ENCODE measurements around the gene SPATA16. TPM values are rescaled to one million over a fixed set of nuclear protein-coding genes. Genes with fewer than 3 reads are reported as not detected.

Gene SPATA16
- polyA plus RNA-seq, 3 donors from 2014 or later = not detected

DNA sequence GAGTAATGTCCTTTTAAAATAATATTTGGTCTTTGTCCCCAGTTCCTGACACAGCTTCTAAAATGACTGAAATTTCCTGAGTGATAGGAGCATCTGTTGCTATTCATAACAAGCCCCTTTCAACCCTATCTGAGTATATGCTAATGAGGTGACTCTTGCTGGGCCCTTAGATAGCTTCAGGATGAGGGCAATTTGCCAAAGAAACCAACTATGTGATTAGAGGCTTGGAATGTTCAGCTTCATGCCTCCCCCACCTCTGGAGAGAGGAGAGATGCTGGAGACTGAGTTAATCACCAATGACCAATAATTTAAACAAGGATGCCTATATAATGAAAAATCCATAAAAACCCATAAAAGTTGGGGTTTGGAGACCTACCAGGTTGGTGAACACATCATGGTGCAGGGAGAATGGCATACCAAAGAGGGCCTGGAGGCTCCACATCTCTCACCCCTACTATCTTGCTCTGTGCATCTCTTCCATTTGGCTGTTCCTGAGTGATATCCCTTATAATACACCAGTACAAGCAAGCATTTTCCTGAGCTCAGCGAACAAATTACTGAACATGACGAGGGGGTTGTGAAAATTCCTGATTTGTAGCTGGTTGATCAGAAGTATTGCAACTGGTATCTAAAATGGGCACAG is 201.3 kb downstream of the SPATA16 start:
- Mint-ChIP-seq H3K27me3 (ENCODE audit: low read depth in 3 of 3) (peaks cover 2 to 4% (median 2%) of the 10 kb centered on the region in 3 donors), H3K4me1 (no peaks in the 10 kb centered on the region), H3K27ac (no peak overlapping the region), H3K4me3 (no peak overlapping the region), H3K36me3 (no peaks in the 10 kb centered on the region), H3K9me3 (peaks cover 0 to 9% (median 0%) of the 10 kb centered on the region in 6 donors)
- no peak for DNase-seq

DNA sequence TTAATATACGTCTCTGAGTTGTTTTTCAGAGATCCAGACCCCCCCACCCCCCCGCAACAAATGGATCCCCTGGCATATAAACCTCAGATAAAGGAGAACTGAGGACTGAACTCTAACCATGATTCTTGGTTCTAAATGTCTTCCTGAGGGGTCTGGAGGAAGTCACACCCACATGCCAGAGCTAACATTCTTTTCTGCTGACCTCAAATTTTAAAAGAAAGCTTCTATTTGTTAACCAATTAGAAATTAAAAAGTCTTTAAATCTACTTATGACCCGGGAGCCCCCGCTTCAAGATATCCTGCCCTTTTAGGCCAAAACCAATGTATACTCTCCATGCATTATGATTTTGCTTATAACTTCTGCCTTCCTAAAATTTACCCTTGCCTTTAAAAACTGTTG is 202.2 kb downstream of the SPATA16 start:
- no peak overlapping the region for H3K4me3 Mint-ChIP-seq
- no peaks in the 10 kb centered on the region for H3K4me1 Mint-ChIP-seq
- H3K9me3 Mint-ChIP-seq = peaks cover 0 to 9% (median 0%) of the 10 kb centered on the region in 6 donors
- H3K27me3 Mint-ChIP-seq (ENCODE audit: low read depth in 3 of 3) = peaks cover 0 to 4% (median 2%) of the 10 kb centered on the region in 3 donors
- no peak for DNase-seq
- no peak overlapping the region for H3K27ac Mint-ChIP-seq
- no peaks in the 10 kb centered on the region for H3K36me3 Mint-ChIP-seq

DNA sequence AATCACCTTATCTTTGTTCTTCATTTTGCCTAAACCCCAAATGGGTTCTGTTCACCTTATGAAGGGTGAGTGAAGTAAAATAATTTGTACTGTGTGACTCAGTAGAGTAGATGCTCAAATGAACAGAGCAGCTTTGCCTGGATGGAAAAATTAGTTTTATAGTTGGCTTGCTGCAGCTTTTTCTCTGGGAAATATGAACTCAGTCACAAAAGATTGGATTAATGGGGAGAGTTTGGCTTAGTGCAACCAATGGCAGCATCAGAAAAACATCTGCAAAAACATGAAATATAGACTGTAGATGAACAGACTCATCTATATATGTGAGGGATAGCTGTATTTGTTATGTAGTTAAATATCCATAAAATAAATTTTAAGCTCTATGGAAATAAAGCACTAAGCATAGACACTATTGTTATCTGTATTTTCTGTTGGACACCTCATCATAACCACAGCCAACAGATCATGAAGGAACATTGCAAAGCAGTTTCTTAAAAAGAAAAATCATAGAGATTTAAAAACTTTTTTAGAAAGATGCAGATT is 209.2 kb downstream of the SPATA16 start:
- H3K4me1 Mint-ChIP-seq = no peaks in the 10 kb centered on the region
- no peak overlapping the region for H3K4me3 Mint-ChIP-seq
- no peak overlapping the region for H3K27ac Mint-ChIP-seq
- peaks cover 0 to 4% (median 2%) of the 10 kb centered on the region in 3 donors for H3K27me3 Mint-ChIP-seq (ENCODE audit: low read depth in 3 of 3)
- no peak for DNase-seq
- H3K9me3 Mint-ChIP-seq = peaks cover 0 to 7% (median 0%) of the 10 kb centered on the region in 6 donors
- H3K36me3 Mint-ChIP-seq = no peaks in the 10 kb centered on the region

DNA sequence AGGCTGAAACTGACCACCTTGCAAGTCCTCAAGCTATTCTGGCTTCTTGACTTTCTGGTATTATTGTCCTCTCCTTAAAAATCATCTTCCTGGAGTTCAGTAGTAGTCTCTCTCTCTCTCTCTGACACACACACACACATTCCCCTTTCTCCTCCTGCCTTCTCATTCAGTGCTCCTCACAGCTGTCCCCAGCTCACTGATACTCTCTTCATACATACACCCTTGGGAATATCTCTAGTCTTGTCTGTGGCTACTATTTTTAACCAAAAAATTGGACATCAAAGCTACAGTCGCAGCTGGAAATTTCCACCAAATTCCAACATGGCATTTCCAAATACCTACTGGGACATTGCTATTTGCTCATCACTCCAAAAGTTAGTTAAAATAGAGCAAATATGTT is 211.6 kb downstream of the SPATA16 start:
- H3K27ac Mint-ChIP-seq = no peak overlapping the region
- H3K36me3 Mint-ChIP-seq = no peaks in the 10 kb centered on the region
- H3K4me3 Mint-ChIP-seq = no peak overlapping the region
- peaks cover 0 to 8% (median 2%) of the 10 kb centered on the region in 3 donors for H3K27me3 Mint-ChIP-seq (ENCODE audit: low read depth in 3 of 3)
- H3K9me3 Mint-ChIP-seq = peaks cover 0 to 4% (median 0%) of the 10 kb centered on the region in 6 donors
- DNase-seq = no peak
- H3K4me1 Mint-ChIP-seq = no peaks in the 10 kb centered on the region

DNA sequence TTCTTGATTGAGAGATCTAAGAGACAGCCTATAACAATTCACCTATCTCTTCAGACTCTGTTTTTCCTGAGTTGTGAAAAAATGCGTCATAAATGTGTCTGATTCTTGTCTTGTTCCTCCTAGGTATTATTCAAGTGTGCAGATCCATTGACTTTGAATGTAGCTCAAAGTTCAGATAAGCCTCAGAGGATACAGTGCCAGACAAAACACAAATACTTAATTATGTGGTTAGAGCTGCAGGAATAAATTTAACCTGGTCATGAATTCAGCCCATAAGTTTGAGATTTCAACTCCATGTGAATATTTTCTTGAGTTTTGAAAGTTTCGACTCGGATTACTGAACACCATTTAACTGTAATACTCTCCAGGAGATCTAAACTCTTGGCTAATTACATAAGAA is 216.5 kb downstream of the SPATA16 start:
- H3K4me3 Mint-ChIP-seq = no peak overlapping the region
- peaks cover 0 to 4% (median 0%) of the 10 kb centered on the region in 6 donors for H3K9me3 Mint-ChIP-seq
- H3K27ac Mint-ChIP-seq = no peak overlapping the region
- H3K36me3 Mint-ChIP-seq = no peaks in the 10 kb centered on the region
- no peaks in the 10 kb centered on the region for H3K4me1 Mint-ChIP-seq
- H3K27me3 Mint-ChIP-seq (ENCODE audit: low read depth in 3 of 3) = peaks cover 0 to 6% (median 0%) of the 10 kb centered on the region in 3 donors
- DNase-seq = no peak

DNA sequence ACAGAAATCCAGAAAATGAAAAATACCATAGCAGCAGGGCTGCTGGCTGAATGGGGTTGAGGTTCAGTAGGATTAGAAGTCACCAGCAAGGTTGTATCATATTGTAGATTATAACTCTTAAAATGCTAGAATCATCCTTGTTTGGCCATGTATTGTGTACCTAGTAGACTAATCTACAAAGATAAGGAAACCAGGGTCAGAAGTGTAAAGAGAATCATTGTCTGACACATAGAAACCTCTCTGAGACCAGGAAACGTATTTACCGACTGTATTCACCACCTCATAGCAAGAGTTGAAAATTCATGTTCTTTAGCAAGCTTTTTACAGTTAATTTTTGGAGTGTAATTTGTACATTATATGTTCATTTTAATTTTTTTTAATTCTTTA is 221.7 kb downstream of the SPATA16 start:
- H3K4me1 Mint-ChIP-seq = no peaks in the 10 kb centered on the region
- no peaks in the 10 kb centered on the region for H3K9me3 Mint-ChIP-seq
- H3K27ac Mint-ChIP-seq = no peak overlapping the region
- no peaks in the 10 kb centered on the region for H3K27me3 Mint-ChIP-seq (ENCODE audit: low read depth in 3 of 3)
- H3K4me3 Mint-ChIP-seq = no peak overlapping the region
- no peak for DNase-seq
- no peaks in the 10 kb centered on the region for H3K36me3 Mint-ChIP-seq

DNA sequence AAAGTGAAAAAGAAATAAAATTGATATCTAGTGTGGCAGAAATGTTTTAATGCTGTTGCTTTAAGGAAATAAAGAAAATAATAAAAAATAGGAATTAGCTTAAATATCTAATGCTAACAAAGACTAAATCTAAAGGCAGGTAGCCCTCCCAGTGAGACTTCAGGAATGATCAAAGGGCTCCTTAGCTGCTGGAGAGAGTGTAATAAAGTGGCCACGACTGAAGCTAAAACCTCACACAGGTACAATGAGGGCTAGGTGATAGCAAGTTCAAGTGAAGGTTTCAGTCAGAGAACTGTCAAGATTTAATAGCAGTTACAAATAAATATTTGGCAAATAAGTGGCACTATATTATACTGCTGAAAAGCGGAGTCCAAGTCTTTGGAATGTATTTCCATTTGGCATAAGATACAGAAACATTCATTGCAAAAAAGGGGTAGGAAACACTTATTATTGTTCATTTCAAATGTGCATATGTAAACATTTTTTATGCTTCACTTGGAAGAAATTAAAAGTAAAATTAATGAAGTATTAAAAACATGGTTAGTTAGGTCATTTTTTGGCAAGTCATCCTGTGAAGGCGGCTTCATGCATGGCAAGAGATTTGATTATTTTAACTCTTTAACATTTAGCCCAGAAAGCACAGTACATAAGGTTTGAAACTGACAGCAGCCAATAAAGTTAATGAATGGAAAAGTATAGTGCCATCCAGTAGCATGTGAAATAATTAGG is 222.3 kb downstream of the SPATA16 start:
- Mint-ChIP-seq H3K27me3 (ENCODE audit: low read depth in 3 of 3) (no peaks in the 10 kb centered on the region), H3K4me1 (no peaks in the 10 kb centered on the region), H3K36me3 (no peaks in the 10 kb centered on the region), H3K9me3 (no peaks in the 10 kb centered on the region), H3K4me3 (no peak overlapping the region), H3K27ac (no peak overlapping the region)
- DNase-seq = no peak

DNA sequence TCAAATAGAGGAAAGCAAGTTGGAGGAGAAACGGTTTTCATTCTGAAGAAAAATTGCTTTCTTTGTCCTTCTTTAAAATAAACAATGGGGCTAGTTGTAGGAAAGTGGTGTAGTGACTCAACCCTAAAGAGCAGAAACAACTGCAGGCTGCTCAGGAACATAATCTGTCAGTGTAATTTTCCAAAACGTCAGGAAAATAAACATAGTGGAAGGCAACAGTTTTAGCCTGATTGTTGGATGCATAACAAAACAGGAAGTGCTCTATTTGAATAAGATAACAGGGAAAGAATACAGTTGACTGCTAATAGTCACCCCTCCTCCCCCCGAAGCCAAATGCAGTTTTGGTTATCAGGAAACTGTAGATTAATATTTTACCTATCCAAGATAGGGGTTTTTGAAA is 222.9 kb downstream of the SPATA16 start:
- Mint-ChIP-seq H3K27me3 (ENCODE audit: low read depth in 3 of 3) (no peaks in the 10 kb centered on the region), H3K9me3 (no peaks in the 10 kb centered on the region), H3K4me1 (no peaks in the 10 kb centered on the region), H3K4me3 (no peak overlapping the region), H3K27ac (no peak overlapping the region), H3K36me3 (no peaks in the 10 kb centered on the region)
- DNase-seq = no peak

DNA sequence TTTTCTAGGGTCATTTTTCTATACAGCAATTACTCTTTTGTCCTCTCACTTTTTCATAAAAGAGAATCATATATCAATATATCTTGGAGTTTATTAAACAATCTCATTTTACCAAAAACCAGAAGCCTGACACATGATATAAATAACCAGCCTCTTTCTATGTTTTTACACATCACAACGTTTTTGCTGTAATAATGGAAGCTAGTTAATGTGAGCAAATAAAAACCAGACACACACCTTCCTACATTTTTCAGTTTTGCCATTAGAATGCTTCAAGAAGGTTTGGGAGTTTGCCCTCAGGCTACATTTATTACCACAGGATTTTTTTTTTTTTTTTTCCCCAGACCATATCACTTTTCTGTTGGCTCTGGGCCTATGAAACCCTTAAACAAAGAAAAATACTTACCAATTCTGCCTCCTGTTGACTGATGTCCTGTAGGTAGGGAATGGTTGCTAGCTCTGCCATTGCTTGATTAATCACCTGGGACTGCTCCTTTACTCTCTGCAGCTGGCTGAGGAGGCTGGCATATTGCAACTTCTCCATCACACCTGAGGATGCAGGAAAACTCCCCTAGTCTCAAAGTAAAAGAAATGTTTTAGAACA is 225.0 kb downstream of the SPATA16 start:
- peaks cover 0 to 3% (median under 1%) of the 10 kb centered on the region in 6 donors for H3K9me3 Mint-ChIP-seq
- H3K4me3 Mint-ChIP-seq = no peak overlapping the region
- no peaks in the 10 kb centered on the region for H3K36me3 Mint-ChIP-seq
- DNase-seq = no peak
- H3K27ac Mint-ChIP-seq = no peak overlapping the region
- H3K4me1 Mint-ChIP-seq = no peaks in the 10 kb centered on the region
- no peaks in the 10 kb centered on the region for H3K27me3 Mint-ChIP-seq (ENCODE audit: low read depth in 3 of 3)

DNA sequence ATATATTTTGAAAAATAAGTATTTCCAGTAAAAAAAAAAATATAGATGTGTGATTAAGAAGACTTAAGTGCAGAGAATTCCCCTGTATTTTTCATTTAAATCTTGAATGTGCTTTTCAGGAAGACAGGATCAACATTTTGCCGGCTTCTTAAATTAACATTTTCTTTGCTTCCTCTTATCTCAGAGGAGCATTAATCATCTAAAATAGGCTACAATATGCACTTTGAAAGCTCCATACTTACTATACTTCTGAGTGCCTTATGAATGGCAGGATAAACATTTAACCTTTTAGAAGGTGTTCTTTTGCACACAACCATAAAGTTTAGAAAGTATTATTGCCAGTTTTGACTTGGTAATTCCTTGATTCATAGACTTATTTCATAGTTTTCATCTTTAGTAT is 226.2 kb downstream of the SPATA16 start:
- Mint-ChIP-seq H3K9me3 (peaks cover 0 to 6% (median 2%) of the 10 kb centered on the region in 6 donors), H3K4me1 (no peaks in the 10 kb centered on the region), H3K36me3 (no peaks in the 10 kb centered on the region), H3K4me3 (no peak overlapping the region), H3K27me3 (ENCODE audit: low read depth in 3 of 3) (peaks cover 0 to 3% (median 0%) of the 10 kb centered on the region in 3 donors), H3K27ac (no peak overlapping the region)
- DNase-seq = no peak

DNA sequence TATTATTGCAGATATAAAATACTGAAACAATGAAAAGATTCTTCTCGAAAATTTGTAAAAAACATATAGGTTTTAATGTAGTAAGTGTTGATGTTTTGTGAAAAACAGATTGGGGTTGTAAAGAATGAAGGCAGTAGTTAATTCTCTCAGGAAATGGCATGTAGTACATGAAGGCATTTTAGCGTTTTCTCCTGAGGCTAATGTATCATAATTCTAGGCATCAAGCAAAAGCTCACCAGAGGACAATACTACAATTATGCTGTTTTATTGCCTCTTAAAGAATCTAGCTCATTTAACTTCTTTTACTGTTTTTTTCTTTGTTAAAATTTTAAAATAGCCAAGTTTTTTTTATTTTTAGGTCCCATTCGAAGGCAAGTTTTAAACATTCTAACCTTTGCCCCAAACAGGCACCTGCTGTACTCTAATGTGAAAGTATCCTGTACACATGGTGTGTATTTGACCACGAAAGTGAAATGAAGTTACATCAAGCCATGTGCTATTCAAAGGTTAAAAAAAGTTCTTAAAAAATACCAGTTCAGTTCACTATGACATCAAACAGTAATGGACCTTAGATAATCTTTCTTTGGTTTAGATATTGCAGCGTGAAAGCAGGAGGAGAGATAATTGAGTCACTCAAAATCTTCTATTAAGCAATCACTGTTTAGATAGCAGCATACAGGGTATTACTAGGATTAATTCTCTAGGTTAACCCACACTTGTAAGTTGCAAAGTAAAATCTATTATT is 227.0 kb downstream of the SPATA16 start:
- H3K27ac Mint-ChIP-seq = no peak overlapping the region
- no peak for DNase-seq
- H3K4me1 Mint-ChIP-seq = no peaks in the 10 kb centered on the region
- peaks cover 0 to 6% (median 2%) of the 10 kb centered on the region in 6 donors for H3K9me3 Mint-ChIP-seq
- H3K4me3 Mint-ChIP-seq = no peak overlapping the region
- no peaks in the 10 kb centered on the region for H3K36me3 Mint-ChIP-seq
- H3K27me3 Mint-ChIP-seq (ENCODE audit: low read depth in 3 of 3) = peaks cover 0 to 4% (median 3%) of the 10 kb centered on the region in 3 donors

DNA sequence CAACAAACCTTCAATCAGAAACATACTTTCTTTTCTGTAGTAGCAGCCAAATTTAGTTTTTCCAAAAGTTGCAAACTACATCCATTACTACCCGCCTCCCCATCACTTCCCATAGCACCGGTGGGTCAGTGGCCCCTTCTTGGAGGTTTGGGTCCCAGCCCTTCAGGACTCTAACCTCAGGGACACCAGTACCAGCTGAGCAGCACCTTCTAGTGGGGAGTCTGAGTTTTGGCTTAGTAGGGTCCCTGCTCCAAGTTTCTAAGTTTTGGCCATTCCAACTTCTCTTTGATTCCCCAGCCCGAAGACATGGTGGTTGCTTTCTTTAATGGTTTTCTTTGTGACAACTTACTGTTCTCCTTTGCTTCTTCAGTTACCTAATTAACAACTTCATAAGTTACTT is 229.9 kb downstream of the SPATA16 start:
- no peak for DNase-seq
- Mint-ChIP-seq H3K27ac (no peak overlapping the region), H3K27me3 (ENCODE audit: low read depth in 3 of 3) (peaks cover 0 to 6% (median 4%) of the 10 kb centered on the region in 3 donors), H3K4me3 (no peak overlapping the region), H3K36me3 (no peaks in the 10 kb centered on the region), H3K9me3 (peaks cover 0 to 6% (median 2%) of the 10 kb centered on the region in 6 donors), H3K4me1 (no peaks in the 10 kb centered on the region)

DNA sequence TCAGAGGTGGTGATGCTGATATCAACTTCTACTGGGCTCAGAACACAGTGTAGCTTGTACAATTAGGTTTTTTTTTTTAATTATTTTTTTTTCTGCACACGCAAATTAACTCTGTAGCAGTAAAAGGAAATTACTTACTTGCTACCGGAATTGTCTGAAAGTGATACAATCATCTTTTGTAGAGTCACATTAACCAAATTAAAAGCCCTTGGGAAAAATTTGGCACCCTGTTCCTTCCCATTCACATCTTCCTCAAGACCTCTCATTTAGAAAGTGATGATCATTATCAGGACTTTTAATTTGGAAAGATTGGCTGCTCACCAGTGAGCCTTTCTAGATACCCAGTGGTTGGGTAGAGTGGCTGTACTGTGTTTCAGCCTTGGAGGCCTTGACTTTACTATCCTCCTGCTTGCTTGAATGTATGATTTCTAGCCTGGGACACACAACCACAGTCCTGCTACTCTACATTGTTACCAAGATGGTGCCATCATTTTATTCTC is 232.2 kb downstream of the SPATA16 start:
- peaks cover 0 to 6% (median 2%) of the 10 kb centered on the region in 6 donors for H3K9me3 Mint-ChIP-seq
- DNase-seq = no peak
- no peaks in the 10 kb centered on the region for H3K4me1 Mint-ChIP-seq
- no peaks in the 10 kb centered on the region for H3K36me3 Mint-ChIP-seq
- H3K27ac Mint-ChIP-seq = no peak overlapping the region
- peaks cover 0 to 8% (median 4%) of the 10 kb centered on the region in 3 donors for H3K27me3 Mint-ChIP-seq (ENCODE audit: low read depth in 3 of 3)
- no peak overlapping the region for H3K4me3 Mint-ChIP-seq

Measured in immature natural killer cell (primary cell).